ENCODE results near the gene APOBEC2. TPM values are rescaled to one million over a fixed set of nuclear protein-coding genes. Genes with fewer than 3 reads are reported as not detected.
A peak's percentile ranks its signal among the peaks of the same experiment; 100 is the strongest.

Gene APOBEC2
- polyA plus RNA-seq, 6 donors from 2014 or later: 0.64 to 1.0 (median 0.85) TPM; not detected in 1

DNA sequence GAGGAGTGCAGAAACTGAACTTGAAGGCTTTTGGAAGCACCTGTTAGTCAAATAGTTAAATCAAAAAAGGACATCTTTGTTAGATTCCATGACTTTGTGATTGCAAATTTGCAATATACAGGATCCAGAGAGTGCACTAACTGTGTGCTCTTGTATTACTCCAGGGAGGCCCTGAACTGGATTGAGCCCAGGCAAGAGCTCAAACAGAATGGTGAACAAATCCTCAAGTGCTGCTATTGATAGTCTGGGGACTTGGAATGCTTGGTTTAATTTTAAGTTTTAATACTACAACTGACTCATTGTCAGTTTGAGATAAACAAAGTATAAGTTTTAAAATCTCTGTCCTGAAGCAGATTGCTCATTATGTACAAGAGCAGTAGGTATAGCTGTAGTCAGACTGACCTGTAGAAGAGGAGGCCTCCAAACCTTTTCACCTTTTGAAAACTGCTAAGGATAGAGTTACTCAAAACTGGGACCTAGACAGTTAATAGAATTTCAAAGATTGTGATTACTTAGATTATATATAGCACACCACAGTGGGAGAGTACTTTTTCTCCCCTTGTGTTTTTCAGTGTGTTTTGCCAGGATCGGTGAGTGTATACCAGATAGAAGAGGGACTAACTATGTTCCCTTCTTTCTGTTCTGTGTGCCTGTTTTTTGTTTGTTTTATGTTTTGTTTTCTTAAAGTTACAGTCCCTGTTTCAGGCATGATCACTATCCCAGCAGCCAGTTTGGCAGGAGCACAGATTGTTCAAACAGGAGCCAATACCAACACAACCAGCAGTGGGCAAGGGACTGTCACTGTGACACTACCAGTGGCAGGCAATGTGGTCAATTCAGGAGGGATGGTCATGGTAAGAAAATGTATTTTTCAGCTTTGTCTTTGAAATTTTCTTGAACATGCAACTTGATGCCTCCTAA is 38.1 kb downstream of the APOBEC2 start:
- Mint-ChIP-seq H3K4me3 (no peak overlapping the region), H3K4me1 (peaks cover 0 to 5% (median 4%) of the 10 kb centered on the region in 3 donors), H3K27ac (peak overlapping the region in 1 of 6 donors; percentile 47), H3K9me3 (no peaks in the 10 kb centered on the region), H3K36me3 (peaks cover 23 to 28% of the 10 kb centered on the region in 2 donors), H3K27me3 (no peaks in the 10 kb centered on the region)
- DNase-seq: no peak
- no peak for ATAC-seq (ENCODE audit: low read depth in 2 of 2)

DNA sequence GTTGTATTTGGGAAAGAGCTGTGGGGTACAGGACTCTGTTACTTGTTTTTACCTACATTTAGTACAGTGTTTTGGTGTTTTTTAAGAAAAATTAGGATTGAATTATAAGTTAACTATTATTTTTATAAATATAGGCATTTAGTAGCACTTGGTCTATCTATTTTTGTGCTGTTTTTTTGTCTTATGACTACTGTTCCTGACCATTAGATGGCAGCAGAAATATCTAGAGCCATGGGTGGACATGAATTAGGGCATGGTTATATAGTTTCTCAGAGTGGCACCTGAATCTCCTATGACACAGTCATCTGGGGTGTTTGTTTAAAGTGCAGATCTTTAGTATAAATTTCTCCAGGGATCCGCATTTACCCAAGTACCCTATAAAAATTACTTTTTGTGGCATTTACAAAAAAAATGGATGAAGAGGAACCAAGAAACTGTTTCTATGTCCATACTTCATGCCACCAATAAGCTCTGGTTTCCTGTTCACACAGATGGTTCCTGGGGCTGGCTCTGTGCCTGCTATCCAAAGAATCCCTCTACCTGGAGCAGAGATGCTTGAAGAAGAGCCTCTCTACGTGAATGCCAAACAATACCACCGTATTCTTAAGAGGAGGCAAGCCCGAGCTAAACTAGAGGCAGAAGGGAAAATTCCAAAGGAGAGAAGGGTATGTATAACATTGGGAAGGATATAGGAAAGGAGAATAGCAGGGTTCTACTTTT is 39.6 kb downstream of the APOBEC2 start:
- H3K4me1 Mint-ChIP-seq: peaks cover 0 to 5% (median 4%) of the 10 kb centered on the region in 3 donors
- ATAC-seq (ENCODE audit: low read depth in 2 of 2): peak; percentile 25 to 47
- no peaks in the 10 kb centered on the region for H3K27me3 Mint-ChIP-seq
- H3K4me3 Mint-ChIP-seq: no peak overlapping the region
- no peak for DNase-seq
- H3K27ac Mint-ChIP-seq: peak overlapping the region in 2 of 6 donors; percentile 54 to 76
- H3K36me3 Mint-ChIP-seq: peaks cover 38 to 41% of the 10 kb centered on the region in 2 donors
- H3K9me3 Mint-ChIP-seq: no peaks in the 10 kb centered on the region

DNA sequence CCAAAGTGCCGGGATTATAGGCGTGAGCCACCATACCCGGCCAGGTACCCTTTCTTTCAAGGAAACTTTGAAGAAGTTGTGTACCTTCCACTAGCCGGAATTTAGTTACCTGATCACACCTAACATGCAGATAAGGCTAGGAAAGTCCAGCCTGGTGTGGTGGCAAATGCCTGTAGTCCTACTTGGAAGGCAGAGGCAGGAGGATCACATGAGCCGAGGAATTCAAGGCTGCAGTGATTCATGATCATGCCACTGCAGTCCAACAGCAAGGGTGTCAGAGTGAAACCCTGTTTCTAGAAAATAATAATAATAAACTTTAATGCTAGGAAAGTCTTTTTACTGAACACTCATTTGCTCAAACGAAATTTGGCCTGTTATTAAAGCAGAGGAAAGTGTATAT is 40.7 kb downstream of the APOBEC2 start:
- DNase-seq (no peak), ATAC-seq (ENCODE audit: low read depth in 2 of 2) (no peak)
- H3K27ac Mint-ChIP-seq: no peak overlapping the region
- peaks cover 46% of the 10 kb centered on the region in 2 donors for H3K36me3 Mint-ChIP-seq
- H3K9me3 Mint-ChIP-seq: no peaks in the 10 kb centered on the region
- H3K4me3 Mint-ChIP-seq: no peak overlapping the region
- H3K27me3 Mint-ChIP-seq: no peaks in the 10 kb centered on the region
- H3K4me1 Mint-ChIP-seq: peaks cover 0 to 8% (median 5%) of the 10 kb centered on the region in 3 donors

DNA sequence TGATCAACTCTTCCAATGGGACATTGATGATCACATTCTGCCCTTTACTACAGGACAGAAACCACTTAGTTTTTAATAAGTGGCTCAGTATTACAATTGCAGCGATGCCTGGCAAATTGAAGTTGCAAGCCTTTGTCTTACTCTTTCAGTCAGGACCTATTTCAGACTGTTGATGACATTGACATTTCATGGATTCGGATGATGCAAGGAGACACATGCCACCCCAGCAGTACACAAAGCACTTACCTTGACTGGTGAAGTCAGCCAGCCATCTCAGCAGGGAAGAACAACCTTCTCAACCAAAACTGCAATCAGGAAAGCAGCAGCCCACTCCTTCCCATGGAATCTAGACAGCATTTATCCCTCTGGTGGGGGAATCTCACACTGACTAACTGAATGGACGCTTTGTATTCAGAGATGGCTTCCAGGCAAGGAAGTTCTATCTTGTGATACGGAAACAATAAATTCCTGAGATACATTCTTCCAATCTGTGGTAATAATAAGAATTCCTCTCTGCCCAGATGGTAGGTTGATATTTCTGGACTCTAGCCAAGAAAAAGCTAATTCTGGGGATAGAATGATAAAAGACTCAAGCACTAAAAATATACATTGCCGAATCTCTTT is 44.6 kb downstream of the APOBEC2 start:
- Mint-ChIP-seq H3K9me3 (no peaks in the 10 kb centered on the region), H3K4me1 (peaks cover 0 to 8% (median 3%) of the 10 kb centered on the region in 3 donors), H3K4me3 (no peak overlapping the region), H3K27ac (peak overlapping the region in 3 of 6 donors; percentile 6 to 38 (median 26)), H3K36me3 (peaks cover 46 to 52% of the 10 kb centered on the region in 2 donors), H3K27me3 (no peaks in the 10 kb centered on the region)
- ATAC-seq (ENCODE audit: low read depth in 2 of 2) (no peak), DNase-seq (no peak)

DNA sequence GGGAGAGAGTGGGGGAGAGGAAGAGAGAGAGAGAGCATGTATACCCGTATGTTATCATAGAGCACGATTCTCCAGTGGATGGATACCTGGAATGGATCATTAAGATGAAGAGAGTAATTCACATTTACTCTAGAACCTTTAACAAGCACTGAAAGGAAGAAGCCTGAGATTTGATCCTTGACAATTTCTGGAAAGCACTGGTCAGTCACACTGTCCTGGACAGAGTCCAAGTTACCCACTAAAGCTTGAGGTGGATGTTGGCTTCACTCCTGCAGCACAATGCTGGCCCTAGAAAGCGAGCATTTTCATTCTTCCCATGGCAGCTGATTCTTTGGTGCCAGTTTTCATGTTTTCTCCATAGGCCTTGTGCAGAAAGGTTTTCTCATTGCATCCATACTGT is 45.4 kb downstream of the APOBEC2 start:
- no peaks in the 10 kb centered on the region for H3K27me3 Mint-ChIP-seq
- peak overlapping the region in 3 of 6 donors; percentile 6 to 71 (median 26) for H3K27ac Mint-ChIP-seq
- H3K36me3 Mint-ChIP-seq: peaks cover 46 to 48% of the 10 kb centered on the region in 2 donors
- H3K9me3 Mint-ChIP-seq: no peaks in the 10 kb centered on the region
- DNase-seq (no peak), ATAC-seq (ENCODE audit: low read depth in 2 of 2) (no peak)
- no peak overlapping the region for H3K4me3 Mint-ChIP-seq
- H3K4me1 Mint-ChIP-seq: peaks cover 0 to 8% (median 3%) of the 10 kb centered on the region in 3 donors

DNA sequence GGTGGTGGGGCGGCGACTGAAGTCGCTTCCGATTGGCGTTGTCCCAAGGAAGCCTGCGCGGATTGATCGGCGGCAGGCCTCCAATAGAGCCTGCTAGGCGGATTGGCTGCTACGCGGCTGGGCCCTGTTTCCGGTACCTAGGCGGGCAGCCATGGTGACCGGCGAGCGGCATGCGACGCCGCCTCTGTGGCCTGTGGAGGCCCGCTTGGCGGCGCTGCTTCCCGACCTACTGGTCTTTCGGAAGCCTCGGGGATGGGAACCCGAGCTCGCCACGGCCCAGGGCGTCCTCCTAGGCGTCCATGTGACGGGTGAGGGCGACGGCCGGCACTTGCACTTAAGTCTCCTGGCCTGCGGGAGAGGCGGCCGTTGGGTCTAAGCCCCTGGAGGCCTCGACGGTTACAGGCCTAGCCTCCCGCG is 47.9 kb downstream of the APOBEC2 start:
- Mint-ChIP-seq H3K27me3 (no peaks in the 10 kb centered on the region), H3K4me1 (peaks cover 0 to 7% (median 3%) of the 10 kb centered on the region in 3 donors), H3K4me3 (no peak overlapping the region), H3K27ac (peak overlapping the region in 1 of 6 donors; percentile 25), H3K9me3 (no peaks in the 10 kb centered on the region), H3K36me3 (peaks cover 32 to 35% of the 10 kb centered on the region in 2 donors)
- peak in 1 of 2 donors; percentile 43 for ATAC-seq (ENCODE audit: low read depth in 2 of 2)
- DNase-seq: no peak

DNA sequence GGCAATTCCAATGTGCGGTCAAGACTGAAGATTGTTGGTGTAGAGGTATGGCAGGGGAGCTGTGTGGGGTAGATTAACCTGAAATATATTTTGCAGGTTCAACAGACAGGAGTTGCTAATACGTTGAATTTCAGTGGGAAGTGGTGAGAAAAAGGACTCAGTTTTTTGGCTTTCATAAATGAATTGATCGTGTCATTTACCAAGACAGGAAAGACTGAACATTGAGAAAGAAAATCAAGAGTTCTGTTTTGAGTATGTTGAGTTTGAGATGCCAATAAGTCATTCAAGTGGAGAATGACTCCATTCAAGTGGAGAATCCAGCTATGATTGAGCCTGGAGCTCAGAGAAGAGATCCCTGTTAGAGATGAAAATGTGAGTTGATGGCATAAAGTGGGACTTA is 50.8 kb downstream of the APOBEC2 start:
- DNase-seq: no peak
- H3K9me3 Mint-ChIP-seq: no peaks in the 10 kb centered on the region
- H3K27me3 Mint-ChIP-seq: no peaks in the 10 kb centered on the region
- ATAC-seq (ENCODE audit: low read depth in 2 of 2): no peak
- no peak overlapping the region for H3K4me3 Mint-ChIP-seq
- H3K36me3 Mint-ChIP-seq: peaks cover 7 to 14% of the 10 kb centered on the region in 2 donors
- peaks cover 0 to 3% (median 0%) of the 10 kb centered on the region in 3 donors for H3K4me1 Mint-ChIP-seq
- no peak overlapping the region for H3K27ac Mint-ChIP-seq

DNA sequence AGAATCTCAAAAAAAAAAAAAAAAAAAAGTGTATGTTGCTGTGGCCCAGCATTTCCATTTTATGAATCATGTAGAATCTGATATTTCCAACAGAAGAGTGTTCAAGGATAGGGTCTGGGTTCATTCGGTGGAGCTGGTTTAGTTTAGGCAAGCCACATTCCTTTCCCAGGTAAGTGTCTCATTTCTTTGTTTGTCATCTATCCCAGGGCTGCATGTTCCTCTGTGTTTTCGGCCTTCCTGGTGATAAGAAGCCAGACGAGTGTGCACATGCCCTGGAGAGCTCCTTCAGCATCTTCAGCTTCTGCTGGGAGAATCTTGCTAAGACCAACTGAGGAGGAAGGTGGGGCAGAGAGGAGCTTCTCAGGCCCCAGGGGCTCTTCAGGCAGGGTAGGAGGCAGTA is 58.0 kb downstream of the APOBEC2 start:
- peaks cover 0 to 10% of the 10 kb centered on the region in 2 donors for H3K36me3 Mint-ChIP-seq
- H3K9me3 Mint-ChIP-seq: no peaks in the 10 kb centered on the region
- H3K4me3 Mint-ChIP-seq: no peak overlapping the region
- DNase-seq: no peak
- H3K27me3 Mint-ChIP-seq: no peaks in the 10 kb centered on the region
- H3K4me1 Mint-ChIP-seq: no peaks in the 10 kb centered on the region
- peak overlapping the region in 1 of 6 donors; percentile 37 for H3K27ac Mint-ChIP-seq
- ATAC-seq (ENCODE audit: low read depth in 2 of 2): no peak

Other genes with a start within 250 kb of the APOBEC2 start
- under 1 TPM in 4 of 6 donors, not detected in 2; 0.47 to 0.58 (median 0.49) TPM for gene UNC5CL, start 14.0 kb upstream of the APOBEC2 start, polyA plus RNA-seq (ENCODE audit: low read depth in 6 of 6)
- gene TSPO2, start 10.7 kb upstream of the APOBEC2 start, polyA plus RNA-seq (ENCODE audit: low read depth in 6 of 6): not detected
- gene OARD1, start 19.2 kb downstream of the APOBEC2 start, polyA plus RNA-seq (ENCODE audit: low read depth in 6 of 6): 10 to 100 TPM; 45.8 to 70.6 (median 62.6) TPM
- 10 to 100 TPM; 23.0 to 47.1 (median 28.9) TPM for gene NFYA, start 19.8 kb downstream of the APOBEC2 start, polyA plus RNA-seq (ENCODE audit: low read depth in 6 of 6)
- gene TREML1, start 101.1 kb downstream of the APOBEC2 start, polyA plus RNA-seq (ENCODE audit: low read depth in 6 of 6): 1 to 10 TPM in 5 of 6 donors, not detected in 1; 1.6 to 7.5 (median 5.4) TPM
- under 1 TPM in 2 of 6 donors, not detected in 4; 0.38 to 0.57 TPM for gene TREM2, start 109.9 kb downstream of the APOBEC2 start, polyA plus RNA-seq (ENCODE audit: low read depth in 6 of 6)
- 100 to 1,000 TPM in 1 of 6 donors, 10 to 100 TPM in 4, 1 to 10 TPM in 1; 9.1 to 124 (median 44.8) TPM for gene TREML2, start 147.9 kb downstream of the APOBEC2 start, polyA plus RNA-seq (ENCODE audit: low read depth in 6 of 6)
- gene TREML4, start 175.1 kb downstream of the APOBEC2 start, polyA plus RNA-seq (ENCODE audit: low read depth in 6 of 6): 10 to 100 TPM in 1 of 6 donors, not detected in 5; 25.7 TPM
- gene TREM1, start 233.5 kb downstream of the APOBEC2 start, polyA plus RNA-seq (ENCODE audit: low read depth in 6 of 6): 1 to 10 TPM in 5 of 6 donors, not detected in 1; 2.2 to 5.6 (median 2.6) TPM